ENCODE data around the gene TMEM248. TPM values are rescaled to one million over a fixed set of nuclear protein-coding genes. Genes with fewer than 3 reads are reported as not detected.
A peak's percentile ranks its signal among the peaks of the same experiment; 100 is the strongest.

TMEM248 gene
- total RNA-seq, 1 experiment from 2014 or later, result 60.4 TPM

- ATAC-seq, result peak; percentile 51; the same call in 1 of the 2 replicates
- Mint-ChIP-seq H3K36me3 (peaks cover 53% of the 10 kb centered on the region), H3K9me3 (no peaks in the 10 kb centered on the region), H3K4me3 (no peak overlapping the region), H3K4me1 (no peaks in the 10 kb centered on the region), H3K27ac (peak overlapping the region; percentile 88), H3K27me3 (ENCODE audit: low read depth) (no peaks in the 10 kb centered on the region)
- ChIA-PET CTCF (no interaction called here), POLR2A (no interaction called here)
- no peak for DNase-seq (ENCODE audit: low spot score)
- no peak for TF ChIP-seq JAZF1 (CRISPR knock-in tag; IDR thresholded peaks at IDR 0.05)
- no peak for TF ChIP-seq ZBTB21 (CRISPR knock-in tag; IDR thresholded peaks at IDR 0.05; ENCODE audit: borderline replicate concordance)
- no peak for TF ChIP-seq HMGA2 (CRISPR knock-in tag; IDR thresholded peaks at IDR 0.05)
- no peak for TF ChIP-seq ZNF396 (CRISPR knock-in tag; IDR thresholded peaks at IDR 0.05; ENCODE audit: borderline replicate concordance)
- no peak for TF ChIP-seq SOX15 (CRISPR knock-in tag; IDR thresholded peaks at IDR 0.05)
- TF ChIP-seq ZNF219 (CRISPR knock-in tag; IDR thresholded peaks at IDR 0.05; ENCODE audit: borderline replicate concordance), result no peak
- TF ChIP-seq, protein P1, sequence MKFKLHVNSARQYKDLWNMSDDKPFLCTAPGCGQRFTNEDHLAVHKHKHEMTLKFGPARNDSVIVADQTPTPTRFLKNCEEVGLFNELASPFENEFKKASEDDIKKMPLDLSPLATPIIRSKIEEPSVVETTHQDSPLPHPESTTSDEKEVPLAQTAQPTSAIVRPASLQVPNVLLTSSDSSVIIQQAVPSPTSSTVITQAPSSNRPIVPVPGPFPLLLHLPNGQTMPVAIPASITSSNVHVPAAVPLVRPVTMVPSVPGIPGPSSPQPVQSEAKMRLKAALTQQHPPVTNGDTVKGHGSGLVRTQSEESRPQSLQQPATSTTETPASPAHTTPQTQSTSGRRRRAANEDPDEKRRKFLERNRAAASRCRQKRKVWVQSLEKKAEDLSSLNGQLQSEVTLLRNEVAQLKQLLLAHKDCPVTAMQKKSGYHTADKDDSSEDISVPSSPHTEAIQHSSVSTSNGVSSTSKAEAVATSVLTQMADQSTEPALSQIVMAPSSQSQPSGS (CRISPR knock-in tag; IDR thresholded peaks at IDR 0.05; ENCODE audit: borderline replicate concordance, low read depth), result no peak
- TF ChIP-seq, protein P2, sequence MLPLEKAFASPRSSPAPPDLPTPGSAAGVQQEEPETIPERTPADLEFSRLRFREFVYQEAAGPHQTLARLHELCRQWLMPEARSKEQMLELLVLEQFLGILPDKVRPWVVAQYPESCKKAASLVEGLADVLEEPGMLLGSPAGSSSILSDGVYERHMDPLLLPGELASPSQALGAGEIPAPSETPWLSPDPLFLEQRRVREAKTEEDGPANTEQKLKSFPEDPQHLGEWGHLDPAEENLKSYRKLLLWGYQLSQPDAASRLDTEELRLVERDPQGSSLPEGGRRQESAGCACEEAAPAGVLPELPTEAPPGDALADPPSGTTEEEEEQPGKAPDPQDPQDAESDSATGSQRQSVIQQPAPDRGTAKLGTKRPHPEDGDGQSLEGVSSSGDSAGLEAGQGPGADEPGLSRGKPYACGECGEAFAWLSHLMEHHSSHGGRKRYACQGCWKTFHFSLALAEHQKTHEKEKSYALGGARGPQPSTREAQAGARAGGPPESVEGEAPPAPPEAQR (CRISPR knock-in tag; IDR thresholded peaks at IDR 0.05), result no peak
- no peak for TF ChIP-seq ZNF138 (CRISPR knock-in tag; conservative IDR thresholded peaks at IDR 0.05)
- TF ChIP-seq, protein P3, sequence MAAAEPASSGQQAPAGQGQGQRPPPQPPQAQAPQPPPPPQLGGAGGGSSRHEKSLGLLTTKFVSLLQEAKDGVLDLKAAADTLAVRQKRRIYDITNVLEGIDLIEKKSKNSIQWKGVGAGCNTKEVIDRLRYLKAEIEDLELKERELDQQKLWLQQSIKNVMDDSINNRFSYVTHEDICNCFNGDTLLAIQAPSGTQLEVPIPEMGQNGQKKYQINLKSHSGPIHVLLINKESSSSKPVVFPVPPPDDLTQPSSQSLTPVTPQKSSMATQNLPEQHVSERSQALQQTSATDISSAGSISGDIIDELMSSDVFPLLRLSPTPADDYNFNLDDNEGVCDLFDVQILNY (CRISPR knock-in tag; IDR thresholded peaks at IDR 0.05), result no peak
- no peak for TF ChIP-seq MXD4 (CRISPR knock-in tag; IDR thresholded peaks at IDR 0.05; ENCODE audit: borderline replicate concordance)
- TF ChIP-seq, protein P4, sequence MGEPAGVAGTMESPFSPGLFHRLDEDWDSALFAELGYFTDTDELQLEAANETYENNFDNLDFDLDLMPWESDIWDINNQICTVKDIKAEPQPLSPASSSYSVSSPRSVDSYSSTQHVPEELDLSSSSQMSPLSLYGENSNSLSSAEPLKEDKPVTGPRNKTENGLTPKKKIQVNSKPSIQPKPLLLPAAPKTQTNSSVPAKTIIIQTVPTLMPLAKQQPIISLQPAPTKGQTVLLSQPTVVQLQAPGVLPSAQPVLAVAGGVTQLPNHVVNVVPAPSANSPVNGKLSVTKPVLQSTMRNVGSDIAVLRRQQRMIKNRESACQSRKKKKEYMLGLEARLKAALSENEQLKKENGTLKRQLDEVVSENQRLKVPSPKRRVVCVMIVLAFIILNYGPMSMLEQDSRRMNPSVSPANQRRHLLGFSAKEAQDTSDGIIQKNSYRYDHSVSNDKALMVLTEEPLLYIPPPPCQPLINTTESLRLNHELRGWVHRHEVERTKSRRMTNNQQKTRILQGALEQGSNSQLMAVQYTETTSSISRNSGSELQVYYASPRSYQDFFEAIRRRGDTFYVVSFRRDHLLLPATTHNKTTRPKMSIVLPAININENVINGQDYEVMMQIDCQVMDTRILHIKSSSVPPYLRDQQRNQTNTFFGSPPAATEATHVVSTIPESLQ (CRISPR knock-in tag; IDR thresholded peaks at IDR 0.05), result no peak
- TF ChIP-seq NR2C2 (CRISPR knock-in tag; IDR thresholded peaks at IDR 0.05), result no peak
- no peak for TF ChIP-seq ZNF532 (CRISPR knock-in tag; IDR thresholded peaks at IDR 0.05; ENCODE audit: borderline replicate concordance)
- TF ChIP-seq CBFB (CRISPR knock-in tag; IDR thresholded peaks at IDR 0.05; ENCODE audit: low read depth), result no peak
- TF ChIP-seq MLX (CRISPR knock-in tag; IDR thresholded peaks at IDR 0.05), result no peak
- TF ChIP-seq ELF4 (CRISPR knock-in tag; IDR thresholded peaks at IDR 0.05; ENCODE audit: low read depth), result no peak
- TF ChIP-seq STAT6 (CRISPR knock-in tag; conservative IDR thresholded peaks at IDR 0.05; ENCODE audit: low read depth), result no peak
Observed at GRCh38 chr7:66952343-66953043, 31.5 kb downstream of the TMEM248 start.
